ENCODE results near the gene PCLO.
"Not testable (repeated sequence)": the region's sequence is repeated elsewhere in the genome, so short reads cannot be mapped to it uniquely, and the experiment has no call there.

Gene PCLO

GRCh38 chr7:83038787-83039186 is 123.9 kb downstream of the PCLO start:
- H3K36me3 ChIP-seq (ENCODE audit: control insufficient read depth in 1 of 2, insufficient read depth in 2 of 2, low read length in 2 of 2), result no peaks in the 10 kb centered on the region
- no peaks in the 10 kb centered on the region for H3K27me3 ChIP-seq (ENCODE audit: low read depth, low read length)
- H3K27ac ChIP-seq (ENCODE audit: low read length), result no peak overlapping the region
- H3K4me3 ChIP-seq (ENCODE audit: low read depth in 1 of 2, low read length in 2 of 2), result no peak overlapping the region
- no peaks in the 10 kb centered on the region for H3K9me3 ChIP-seq (ENCODE audit: control insufficient read depth in 1 of 2, low read length in 2 of 2)
- H3K4me1 ChIP-seq (ENCODE audit: control insufficient read depth in 1 of 2, insufficient read depth in 2 of 2, low read length in 2 of 2), result no peaks in the 10 kb centered on the region

GRCh38 chr7:83036721-83037380 is 125.8 kb downstream of the PCLO start:
- Histone ChIP-seq H3K9me3 (ENCODE audit: control insufficient read depth in 1 of 2, low read length in 2 of 2) (no peaks in the 10 kb centered on the region), H3K36me3 (ENCODE audit: control insufficient read depth in 1 of 2, insufficient read depth in 2 of 2, low read length in 2 of 2) (no peaks in the 10 kb centered on the region), H3K4me1 (ENCODE audit: control insufficient read depth in 1 of 2, insufficient read depth in 2 of 2, low read length in 2 of 2) (no peaks in the 10 kb centered on the region), H3K27me3 (ENCODE audit: low read depth, low read length) (no peaks in the 10 kb centered on the region), H3K4me3 (ENCODE audit: low read depth in 1 of 2, low read length in 2 of 2) (no peak overlapping the region), H3K27ac (ENCODE audit: low read length) (no peak overlapping the region)

GRCh38 chr7:83036130-83036529 is 126.6 kb downstream of the PCLO start:
- H3K4me1 ChIP-seq (ENCODE audit: control insufficient read depth in 1 of 2, insufficient read depth in 2 of 2, low read length in 2 of 2), result no peaks in the 10 kb centered on the region
- no peaks in the 10 kb centered on the region for H3K9me3 ChIP-seq (ENCODE audit: control insufficient read depth in 1 of 2, low read length in 2 of 2)
- H3K27ac ChIP-seq (ENCODE audit: low read length), result no peak overlapping the region
- no peak overlapping the region for H3K4me3 ChIP-seq (ENCODE audit: low read depth in 1 of 2, low read length in 2 of 2)
- no peaks in the 10 kb centered on the region for H3K27me3 ChIP-seq (ENCODE audit: low read depth, low read length)
- H3K36me3 ChIP-seq (ENCODE audit: control insufficient read depth in 1 of 2, insufficient read depth in 2 of 2, low read length in 2 of 2), result no peaks in the 10 kb centered on the region

- Histone ChIP-seq H3K4me3 (ENCODE audit: low read depth in 1 of 2, low read length in 2 of 2) (no peak overlapping the region), H3K27me3 (ENCODE audit: low read depth, low read length) (no peaks in the 10 kb centered on the region), H3K27ac (ENCODE audit: low read length) (no peak overlapping the region), H3K4me1 (ENCODE audit: control insufficient read depth in 1 of 2, insufficient read depth in 2 of 2, low read length in 2 of 2) (no peaks in the 10 kb centered on the region), H3K36me3 (ENCODE audit: control insufficient read depth in 1 of 2, insufficient read depth in 2 of 2, low read length in 2 of 2) (no peaks in the 10 kb centered on the region), H3K9me3 (ENCODE audit: control insufficient read depth in 1 of 2, low read length in 2 of 2) (no peaks in the 10 kb centered on the region)
Measured at GRCh38 chr7:83032195-83032594, 130.5 kb downstream of the PCLO start.

- H3K9me3 ChIP-seq (ENCODE audit: control insufficient read depth in 1 of 2, low read length in 2 of 2); H3K36me3 ChIP-seq (ENCODE audit: control insufficient read depth in 1 of 2, insufficient read depth in 2 of 2, low read length in 2 of 2); H3K27me3 ChIP-seq (ENCODE audit: low read depth, low read length); H3K4me3 ChIP-seq (ENCODE audit: low read depth in 1 of 2, low read length in 2 of 2); H3K27ac ChIP-seq (ENCODE audit: low read length); H3K4me1 ChIP-seq (ENCODE audit: control insufficient read depth in 1 of 2, insufficient read depth in 2 of 2, low read length in 2 of 2): not testable (repeated sequence)
Measured at GRCh38 chr7:83023817-83024665, 138.6 kb downstream of the PCLO start.

- Histone ChIP-seq H3K9me3 (ENCODE audit: control insufficient read depth in 1 of 2, low read length in 2 of 2) (peaks cover 2 to 4% of the 10 kb centered on the region in 2 donors), H3K27ac (ENCODE audit: low read length) (no peak overlapping the region), H3K27me3 (ENCODE audit: low read depth, low read length) (no peaks in the 10 kb centered on the region), H3K4me1 (ENCODE audit: control insufficient read depth in 1 of 2, insufficient read depth in 2 of 2, low read length in 2 of 2) (no peaks in the 10 kb centered on the region), H3K4me3 (ENCODE audit: low read depth in 1 of 2, low read length in 2 of 2) (no peak overlapping the region), H3K36me3 (ENCODE audit: control insufficient read depth in 1 of 2, insufficient read depth in 2 of 2, low read length in 2 of 2) (no peaks in the 10 kb centered on the region)
Measured at GRCh38 chr7:83021032-83021431, 141.7 kb downstream of the PCLO start.

GRCh38 chr7:83020161-83020560 is 142.5 kb downstream of the PCLO start:
- H3K36me3 ChIP-seq (ENCODE audit: control insufficient read depth in 1 of 2, insufficient read depth in 2 of 2, low read length in 2 of 2), result no peaks in the 10 kb centered on the region
- H3K27me3 ChIP-seq (ENCODE audit: low read depth, low read length), result no peaks in the 10 kb centered on the region
- peaks cover 2 to 4% of the 10 kb centered on the region in 2 donors for H3K9me3 ChIP-seq (ENCODE audit: control insufficient read depth in 1 of 2, low read length in 2 of 2)
- no peak overlapping the region for H3K27ac ChIP-seq (ENCODE audit: low read length)
- no peak overlapping the region for H3K4me3 ChIP-seq (ENCODE audit: low read depth in 1 of 2, low read length in 2 of 2)
- H3K4me1 ChIP-seq (ENCODE audit: control insufficient read depth in 1 of 2, insufficient read depth in 2 of 2, low read length in 2 of 2), result no peaks in the 10 kb centered on the region

GRCh38 chr7:83015916-83016315 is 146.8 kb downstream of the PCLO start:
- H3K4me1 ChIP-seq (ENCODE audit: control insufficient read depth in 1 of 2, insufficient read depth in 2 of 2, low read length in 2 of 2), result no peaks in the 10 kb centered on the region
- no peak overlapping the region for H3K4me3 ChIP-seq (ENCODE audit: low read depth in 1 of 2, low read length in 2 of 2)
- no peak overlapping the region for H3K27ac ChIP-seq (ENCODE audit: low read length)
- H3K36me3 ChIP-seq (ENCODE audit: control insufficient read depth in 1 of 2, insufficient read depth in 2 of 2, low read length in 2 of 2), result no peaks in the 10 kb centered on the region
- peaks cover 0 to 1% of the 10 kb centered on the region in 2 donors for H3K9me3 ChIP-seq (ENCODE audit: control insufficient read depth in 1 of 2, low read length in 2 of 2)
- no peaks in the 10 kb centered on the region for H3K27me3 ChIP-seq (ENCODE audit: low read depth, low read length)

GRCh38 chr7:83014546-83014945 is 148.1 kb downstream of the PCLO start:
- Histone ChIP-seq H3K36me3 (ENCODE audit: control insufficient read depth in 1 of 2, insufficient read depth in 2 of 2, low read length in 2 of 2) (no peaks in the 10 kb centered on the region), H3K27ac (ENCODE audit: low read length) (no peak overlapping the region), H3K9me3 (ENCODE audit: control insufficient read depth in 1 of 2, low read length in 2 of 2) (no peaks in the 10 kb centered on the region), H3K4me3 (ENCODE audit: low read depth in 1 of 2, low read length in 2 of 2) (no peak overlapping the region), H3K27me3 (ENCODE audit: low read depth, low read length) (no peaks in the 10 kb centered on the region), H3K4me1 (ENCODE audit: control insufficient read depth in 1 of 2, insufficient read depth in 2 of 2, low read length in 2 of 2) (no peaks in the 10 kb centered on the region)

GRCh38 chr7:83011954-83012353 is 150.7 kb downstream of the PCLO start:
- no peak overlapping the region for H3K4me3 ChIP-seq (ENCODE audit: low read depth in 1 of 2, low read length in 2 of 2)

GRCh38 chr7:83005410-83005809 is 157.3 kb downstream of the PCLO start:
- Histone ChIP-seq H3K27me3 (ENCODE audit: low read depth, low read length) (no peaks in the 10 kb centered on the region), H3K9me3 (ENCODE audit: control insufficient read depth in 1 of 2, low read length in 2 of 2) (peaks cover 0 to 4% of the 10 kb centered on the region in 2 donors), H3K36me3 (ENCODE audit: control insufficient read depth in 1 of 2, insufficient read depth in 2 of 2, low read length in 2 of 2) (no peaks in the 10 kb centered on the region), H3K27ac (ENCODE audit: low read length) (no peak overlapping the region), H3K4me1 (ENCODE audit: control insufficient read depth in 1 of 2, insufficient read depth in 2 of 2, low read length in 2 of 2) (no peaks in the 10 kb centered on the region), H3K4me3 (ENCODE audit: low read depth in 1 of 2, low read length in 2 of 2) (no peak overlapping the region)

More at GRCh38 chr7:83011954-83012353, 150.7 kb downstream of the PCLO start:
- H3K9me3 ChIP-seq (ENCODE audit: control insufficient read depth in 1 of 2, low read length in 2 of 2), result no peaks in the 10 kb centered on the region
- no peaks in the 10 kb centered on the region for H3K36me3 ChIP-seq (ENCODE audit: control insufficient read depth in 1 of 2, insufficient read depth in 2 of 2, low read length in 2 of 2)
- no peaks in the 10 kb centered on the region for H3K4me1 ChIP-seq (ENCODE audit: control insufficient read depth in 1 of 2, insufficient read depth in 2 of 2, low read length in 2 of 2)
- H3K27me3 ChIP-seq (ENCODE audit: low read depth, low read length), result no peaks in the 10 kb centered on the region
- H3K27ac ChIP-seq (ENCODE audit: low read length), result no peak overlapping the region

All from muscle layer of duodenum (tissue), 2 donors.